SH-SY5Y (cell line): ENCODE measurements around the gene ADARB2.

Experiments used
- GATA2 ChIP-seq: IDR thresholded peaks from 2 replicates; pipeline ENCODE4 v1.6.1; 2011; ENCODE audit warnings: mild to moderate bottlenecking, low read depth, low read length
- GATA3 ChIP-seq: IDR thresholded peaks from 2 replicates; pipeline ENCODE4 v1.6.1; 2011; ENCODE audit warnings: low read depth, mild to moderate bottlenecking, low read length, moderate library complexity

- no peak for TF ChIP-seq GATA3
- no peak for TF ChIP-seq GATA2
These were observed 323.5 kb downstream of the ADARB2 start for GRCh38 chr10:1413823-1414222.
